NAMALWA (cell line): ENCODE results near the gene POTEH.
"Not testable (repeated sequence)": the region's sequence is repeated elsewhere in the genome, so short reads cannot be mapped to it uniquely, and the experiment has no call there.

ENCODE experiments used
- DNase-seq: peaks from one replicate; pipeline ENCODE4 v3.0.0-alpha.2; 2015; ENCODE audit warnings: low spot score

POTEH gene

GRCh38 chr22:15738157-15738908 lies 48.5 kb downstream of the POTEH start:
- DNase-seq = not testable (repeated sequence)

GRCh38 chr22:15738909-15739391 lies 49.1 kb downstream of the POTEH start:
- DNase-seq = not testable (repeated sequence)

GRCh38 chr22:15747636-15748323 lies 58.0 kb downstream of the POTEH start:
- DNase-seq = not testable (repeated sequence)

GRCh38 chr22:15749181-15749970 lies 59.5 kb downstream of the POTEH start:
- not testable (repeated sequence) for DNase-seq

DNA sequence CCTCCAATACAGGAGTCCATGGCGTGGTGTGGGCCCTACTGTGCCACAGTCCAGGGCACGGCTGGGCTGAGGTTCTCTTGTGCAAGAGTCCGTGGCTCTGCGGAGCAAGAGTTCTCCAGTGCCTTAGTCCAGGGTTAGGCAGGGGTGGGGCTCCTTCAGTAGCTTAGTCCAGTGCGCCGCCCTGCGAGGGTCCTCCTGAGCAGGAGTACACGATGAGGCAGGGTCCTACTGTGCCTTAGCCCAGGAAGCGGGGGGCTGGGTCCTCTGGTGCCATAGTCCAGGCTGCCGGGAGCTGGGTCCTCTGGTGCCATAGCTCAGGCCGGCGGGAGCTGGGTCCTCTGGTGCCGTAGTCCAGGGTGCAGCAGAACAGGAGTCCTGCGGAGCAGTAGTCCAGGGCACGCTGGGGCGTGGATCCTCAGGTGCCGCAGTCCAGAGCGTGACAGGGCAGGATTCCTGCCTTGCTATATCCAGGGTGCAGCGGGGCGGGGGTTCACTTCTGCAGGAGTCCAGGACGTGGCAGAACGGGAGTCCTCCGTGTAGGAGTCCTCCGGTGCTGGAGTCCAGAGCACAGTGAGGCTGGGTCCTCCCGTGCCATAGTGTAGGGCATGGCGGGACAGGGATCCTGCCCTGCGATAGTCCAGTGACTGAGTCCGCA lies 69.7 kb downstream of the POTEH start:
- DNase-seq = not testable (repeated sequence)

DNA sequence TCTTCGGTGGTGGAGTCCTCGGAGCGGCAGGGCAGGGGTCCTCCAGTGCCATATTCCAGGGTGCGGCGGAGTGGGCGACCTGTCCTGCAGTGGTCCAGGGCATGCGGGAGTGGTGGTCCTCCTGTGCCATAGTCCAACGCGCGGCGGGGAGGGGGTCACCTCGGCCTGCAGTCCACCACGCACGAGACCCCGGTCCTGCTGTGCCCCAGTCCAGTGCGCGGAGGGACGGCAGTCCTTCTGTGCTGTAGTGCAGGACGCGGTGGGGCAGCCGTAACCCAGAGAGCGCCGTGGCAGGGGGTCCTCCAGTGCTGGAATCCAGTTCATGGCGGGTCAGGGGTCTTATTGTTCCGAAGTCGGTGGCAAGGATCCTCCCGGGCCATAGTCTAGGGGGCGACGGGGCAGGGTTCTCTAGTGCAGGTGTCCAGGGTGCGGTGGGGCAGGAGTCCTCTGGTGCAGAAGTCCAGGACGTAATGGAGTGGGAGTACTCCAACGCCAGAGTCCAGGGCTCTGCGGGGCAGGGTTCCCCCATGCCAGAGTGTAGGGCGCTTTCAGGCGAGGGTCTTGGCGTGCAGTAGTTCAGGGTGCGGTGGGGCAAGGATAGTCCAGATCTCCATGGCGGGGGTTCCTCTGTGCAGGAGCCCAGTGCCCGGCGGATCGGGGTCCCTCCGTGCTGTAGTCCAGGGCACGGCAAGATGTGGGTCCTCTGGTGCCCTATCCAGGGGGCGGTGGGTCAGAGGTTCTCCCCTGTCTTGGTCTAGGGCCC lies 70.7 kb downstream of the POTEH start:
- not testable (repeated sequence) for DNase-seq

DNA sequence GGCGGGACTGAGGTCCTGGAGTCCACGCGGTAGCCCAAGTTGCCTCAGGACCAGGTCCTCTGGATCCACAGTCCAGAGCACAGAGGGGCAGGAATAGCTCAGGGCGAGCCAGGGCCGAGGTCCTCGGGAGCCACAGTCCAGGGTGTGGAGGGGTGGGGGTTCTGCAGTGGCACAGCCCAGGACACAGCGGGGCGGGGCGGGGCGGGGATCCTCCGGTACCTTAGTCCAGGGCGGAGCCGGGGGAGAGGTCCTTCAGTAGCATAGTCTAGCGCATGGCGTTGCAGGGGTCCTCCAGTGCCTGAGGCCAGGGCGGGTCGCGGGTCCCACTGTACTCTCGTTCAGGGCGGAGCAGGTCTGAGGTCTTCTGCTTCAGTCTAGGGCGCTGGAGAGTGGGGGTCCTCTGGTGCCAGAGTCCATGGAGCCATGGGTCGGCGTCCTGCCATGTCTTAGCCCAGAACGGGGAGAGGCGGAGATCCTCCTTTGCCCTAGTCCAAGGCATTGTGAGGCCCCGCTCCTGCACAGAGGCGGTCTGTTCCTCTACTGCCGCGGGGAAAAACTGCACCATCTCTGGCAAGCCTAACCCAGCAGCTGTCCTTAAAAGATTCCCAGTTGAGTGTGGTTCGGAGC lies 71.4 kb downstream of the POTEH start:
- DNase-seq = not testable (repeated sequence)

GRCh38 chr22:15763559-15763958 lies 73.7 kb downstream of the POTEH start:
- DNase-seq = not testable (repeated sequence)
